PFSK-1 (cell line): ENCODE measurements around the gene GPR3.

ENCODE experiments used
- POLR2AphosphoS5 ChIP-seq: IDR thresholded peaks from 2 replicates; pipeline ENCODE4 v1.6.1; 2012; ENCODE audit warnings: low read depth, mild to moderate bottlenecking, control low read depth, low read length, moderate library complexity
- SIN3A ChIP-seq: IDR thresholded peaks from 2 replicates; pipeline ENCODE4 v1.6.1; 2012; ENCODE audit warnings: mild to moderate bottlenecking, low read length, moderate library complexity, borderline replicate concordance; ENCODE audit not compliant: insufficient read depth

DNA sequence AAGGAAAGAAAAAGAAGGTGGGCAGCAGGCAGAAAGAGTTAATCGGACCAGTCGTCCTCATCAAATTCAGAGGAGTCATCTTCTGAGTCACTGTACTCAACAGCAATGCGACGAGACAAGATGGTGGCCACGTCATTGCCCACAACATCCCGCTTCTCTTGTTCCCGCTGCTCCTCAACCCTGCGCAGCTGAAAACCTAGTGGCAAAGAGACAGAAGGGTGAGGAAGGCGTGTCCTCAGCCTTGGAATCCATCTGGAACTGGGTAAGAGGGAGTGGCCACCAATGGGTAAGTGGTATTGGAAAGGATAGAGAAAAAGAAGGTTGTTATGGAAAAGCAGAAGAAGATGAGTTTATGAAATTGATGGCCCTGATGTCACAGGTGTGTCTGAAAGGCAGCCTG lies 15.7 kb downstream of the GPR3 start:
- no peak for TF ChIP-seq POLR2AphosphoS5
- no peak for TF ChIP-seq SIN3A
